Measurements from ENCODE around the gene ATP6V0A1.
"Not testable (repeated sequence)": the region's sequence is repeated elsewhere in the genome, so short reads cannot be mapped to it uniquely, and the experiment has no call there.

ATP6V0A1 gene

DNA sequence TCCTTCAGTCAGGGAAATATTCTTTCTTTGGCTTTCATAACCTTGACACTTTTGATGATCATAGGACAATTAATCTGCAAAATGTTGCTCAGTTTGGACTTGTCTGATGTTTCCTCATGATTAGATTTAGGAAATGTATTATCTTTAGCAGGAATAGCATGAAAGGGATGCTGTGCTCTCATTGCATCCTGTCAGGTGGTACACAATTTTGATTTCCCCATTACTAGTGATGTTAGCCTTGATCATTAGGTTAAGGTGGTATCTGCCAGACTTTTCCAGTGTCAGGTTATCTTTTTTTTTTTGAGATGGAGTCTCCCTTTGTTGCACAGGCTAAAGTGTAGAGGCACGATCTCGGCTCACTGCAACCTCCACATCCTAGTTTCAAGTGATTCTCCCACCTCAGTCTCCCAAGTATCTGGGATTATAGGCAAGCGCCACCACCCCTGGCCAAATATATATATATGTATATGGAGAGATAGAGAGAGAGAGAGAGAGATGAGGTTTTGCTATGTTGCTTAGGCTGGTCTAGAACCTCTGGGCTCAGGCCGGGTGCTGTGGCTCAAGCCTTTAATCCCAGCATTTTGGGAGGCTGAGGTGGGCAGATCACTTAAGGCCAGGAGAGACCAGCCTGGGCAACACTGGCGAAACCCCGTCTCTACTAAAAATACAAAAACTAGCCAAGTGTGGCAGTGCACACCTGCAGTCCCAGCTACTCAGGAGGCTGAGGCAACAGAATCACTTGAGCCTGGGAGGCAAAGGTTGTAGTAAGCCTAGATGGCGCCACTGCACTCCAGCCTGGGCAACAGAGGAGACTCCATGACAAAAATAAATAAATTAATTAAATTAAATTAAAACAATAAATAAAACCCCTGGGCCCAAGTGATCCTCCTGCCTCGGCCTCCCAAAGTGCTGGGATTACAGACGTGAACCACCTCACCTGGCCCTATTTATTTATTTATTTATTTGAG lies 19.8 kb upstream of the ATP6V0A1 start:
- peak; percentile 26 for DNase-seq

DNA sequence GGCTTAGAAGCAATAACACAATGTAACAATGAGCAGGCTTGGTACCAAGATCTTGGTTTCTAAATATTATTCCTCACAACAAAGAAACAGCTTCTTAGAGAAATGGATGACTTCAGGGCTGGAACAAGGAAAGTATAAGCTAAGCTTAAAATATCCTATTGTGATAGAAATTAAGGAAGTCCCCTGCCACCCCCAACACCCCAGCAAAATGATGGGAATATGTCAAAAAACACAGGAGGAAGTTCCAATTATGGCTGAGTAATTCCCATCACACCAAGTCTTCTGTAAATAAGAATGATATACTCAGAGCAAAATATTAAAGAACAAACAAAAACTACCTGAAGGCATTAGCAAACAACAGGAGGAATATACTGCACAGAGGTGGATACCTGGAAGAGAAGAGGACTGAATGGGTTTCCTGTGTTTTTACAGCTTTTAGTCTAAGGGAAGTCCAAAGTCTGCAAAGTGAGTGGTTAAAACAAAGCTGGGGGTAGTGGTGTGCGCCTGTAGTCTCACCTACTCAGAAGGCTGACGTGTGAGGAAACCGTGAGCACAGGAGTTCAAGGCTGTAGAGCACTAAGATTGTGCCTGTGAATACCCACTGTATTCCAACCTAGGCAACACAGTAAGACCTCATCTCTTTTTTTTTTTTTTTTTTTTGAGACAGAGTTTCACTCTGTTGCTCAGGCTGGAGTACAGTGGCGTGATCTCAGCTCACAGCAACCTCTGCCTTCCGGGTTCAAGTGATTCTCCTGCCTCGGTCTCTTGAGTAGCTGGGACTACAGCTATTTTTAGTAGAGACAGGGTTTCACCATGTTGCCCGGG lies 17.1 kb upstream of the ATP6V0A1 start:
- DNase-seq, result no peak

DNA sequence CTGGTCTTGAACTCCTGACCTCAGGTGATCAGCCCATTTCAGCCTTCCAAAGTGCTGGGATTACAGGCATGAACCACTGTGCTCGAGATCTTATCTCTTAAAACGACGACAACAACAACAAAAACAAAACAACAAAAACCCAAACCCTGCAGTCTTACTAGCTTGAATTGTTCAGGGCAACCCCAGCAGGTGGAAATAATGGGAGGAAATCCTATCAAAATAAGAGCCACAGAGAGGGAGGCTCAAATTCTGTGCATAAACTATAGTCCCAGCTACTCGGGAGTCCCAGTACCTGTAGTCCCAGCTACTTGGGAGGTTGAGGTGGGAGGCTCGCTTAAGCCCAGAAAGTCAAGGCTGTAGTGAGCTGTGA lies 16.5 kb upstream of the ATP6V0A1 start:
- DNase-seq, result no peak

DNA sequence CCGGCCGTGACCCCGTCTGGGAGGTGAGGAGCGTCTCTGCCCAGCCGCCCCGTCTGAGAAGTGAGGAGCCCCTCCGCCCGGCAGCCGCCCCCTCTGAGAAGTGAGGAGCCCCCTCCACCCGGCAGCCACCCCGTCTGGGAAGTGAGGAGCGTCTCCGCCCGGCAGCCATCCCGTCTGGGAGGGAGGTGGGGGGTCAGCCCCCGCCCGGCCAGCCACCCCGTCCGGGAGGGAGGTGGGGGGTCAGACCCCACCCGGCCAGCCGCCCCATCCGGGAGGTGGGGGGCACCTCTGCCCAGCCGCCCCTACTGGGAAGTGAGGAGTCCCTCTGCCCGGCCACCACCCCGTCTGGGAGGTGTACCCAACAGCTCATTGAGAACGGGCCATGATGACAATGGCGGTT lies 9.5 kb upstream of the ATP6V0A1 start:
- not testable (repeated sequence) for DNase-seq

DNA sequence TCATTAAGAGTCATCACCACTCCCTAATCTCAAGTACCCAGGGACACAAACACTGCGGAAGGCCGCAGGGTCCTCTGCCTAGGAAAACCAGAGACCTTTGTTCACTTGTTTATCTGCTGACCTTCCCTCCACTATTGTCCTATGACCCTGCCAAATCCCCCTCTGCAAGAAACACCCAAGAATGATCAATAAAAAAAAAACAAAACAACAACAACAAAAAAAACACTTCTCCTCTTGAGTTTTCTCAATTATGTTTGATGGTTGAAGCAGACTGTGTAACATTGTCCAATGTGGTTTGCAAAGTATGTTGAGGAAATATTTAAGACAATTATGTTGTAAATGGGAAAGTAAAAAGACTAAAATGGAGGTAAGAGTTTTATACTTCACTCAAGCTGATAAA lies 8.8 kb upstream of the ATP6V0A1 start:
- not testable (repeated sequence) for DNase-seq

DNA sequence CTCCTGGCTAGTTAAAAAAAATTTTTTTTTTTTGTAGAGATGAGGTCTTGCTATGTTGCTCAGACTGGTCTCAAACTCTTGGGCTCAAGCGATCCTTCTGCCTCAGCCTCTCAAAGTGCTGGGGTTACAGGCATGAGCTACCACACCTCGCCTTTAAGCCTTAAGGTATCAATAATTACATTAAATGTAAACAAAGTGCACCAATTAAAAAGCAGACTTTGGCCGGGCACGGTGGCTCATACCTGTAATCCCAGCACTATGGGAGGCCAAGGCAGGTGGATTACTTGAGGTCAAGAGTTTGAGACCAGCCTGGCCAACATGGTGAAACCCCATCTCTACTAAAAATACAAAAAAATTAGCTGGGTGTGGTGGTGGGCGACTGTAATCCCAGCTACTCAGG lies 7.4 kb upstream of the ATP6V0A1 start:
- not testable (repeated sequence) for DNase-seq

DNA sequence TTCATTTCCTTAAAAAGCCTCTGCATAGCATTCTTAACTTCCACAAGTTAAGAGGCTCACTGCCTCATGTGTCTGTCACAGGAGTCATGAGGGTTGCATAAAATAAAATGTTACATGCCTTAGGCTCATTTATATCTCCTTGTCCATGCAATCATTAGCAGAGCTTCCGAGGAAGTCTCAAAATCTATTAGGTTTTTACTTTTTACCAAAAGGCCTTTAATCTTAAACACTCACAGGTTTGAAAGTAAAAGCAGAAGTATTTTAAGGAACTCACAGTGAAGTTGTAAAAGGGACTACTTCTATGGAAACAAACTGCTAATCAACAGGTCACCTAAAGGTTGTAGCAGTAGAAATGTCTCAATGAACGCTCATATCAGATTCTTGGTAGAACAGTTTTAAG lies 5.2 kb upstream of the ATP6V0A1 start:
- no peak for DNase-seq

DNA sequence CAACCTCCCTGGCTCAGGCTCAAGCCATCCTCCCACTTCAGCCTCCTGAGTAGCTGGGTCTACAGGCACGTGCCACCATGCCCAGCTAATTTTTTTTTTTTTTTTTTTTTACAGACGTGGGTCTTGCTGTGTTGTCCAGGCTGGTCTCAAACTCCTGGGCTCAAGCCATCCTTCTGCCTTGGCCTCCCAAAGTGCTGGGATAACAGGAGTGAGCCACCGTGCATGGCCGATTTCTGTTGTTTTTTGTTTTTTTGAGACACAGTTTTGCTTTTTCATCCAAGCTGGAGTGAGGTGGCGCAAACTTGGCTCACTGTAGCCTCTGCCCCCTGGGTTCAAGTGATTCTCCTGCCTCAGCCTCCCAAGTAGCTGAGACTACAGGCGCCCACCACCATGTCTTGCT lies 3.7 kb upstream of the ATP6V0A1 start:
- DNase-seq, result not testable (repeated sequence)

DNA sequence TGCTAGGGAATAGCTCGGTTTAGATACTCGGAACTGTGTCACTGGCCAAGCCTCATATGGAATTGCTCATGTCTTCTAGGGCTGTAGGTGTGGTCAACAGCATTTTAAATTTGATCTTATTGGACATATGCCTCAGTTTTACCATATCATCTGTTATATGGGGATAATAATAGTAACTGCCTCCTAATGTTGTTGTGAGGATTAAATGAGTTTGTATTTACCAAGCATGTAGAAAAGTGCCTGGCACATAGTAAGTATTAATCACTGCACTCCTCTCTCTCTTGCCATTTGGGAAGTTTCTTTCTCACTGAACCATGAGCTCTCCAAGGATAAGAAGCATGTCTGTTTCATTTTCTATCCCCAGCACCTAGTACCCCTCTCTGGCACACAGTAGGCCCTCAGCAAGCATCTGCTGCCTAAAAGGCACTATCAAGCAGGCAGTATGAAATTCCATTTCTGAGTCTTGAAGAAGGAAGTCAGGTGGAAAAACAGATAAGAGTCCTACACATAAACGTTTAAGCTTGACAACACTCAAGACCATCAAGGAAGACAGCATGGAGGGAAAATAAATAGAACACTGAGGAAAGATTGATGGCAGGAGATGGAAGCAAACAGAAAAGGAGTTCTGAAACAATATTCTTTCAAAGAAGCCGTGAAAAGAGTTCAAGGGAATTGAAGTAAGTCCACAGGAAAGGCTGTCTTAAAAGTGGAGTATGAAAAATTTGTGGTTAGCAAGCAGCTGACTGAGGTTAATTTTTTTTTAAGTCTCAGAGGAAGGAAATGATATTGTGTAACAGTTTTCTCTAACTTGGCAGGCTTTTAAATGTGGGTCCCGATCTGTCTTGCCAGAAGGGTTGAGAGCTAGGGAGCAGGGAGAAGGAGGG lies 2.2 kb upstream of the ATP6V0A1 start:
- DNase-seq, result no peak

DNA sequence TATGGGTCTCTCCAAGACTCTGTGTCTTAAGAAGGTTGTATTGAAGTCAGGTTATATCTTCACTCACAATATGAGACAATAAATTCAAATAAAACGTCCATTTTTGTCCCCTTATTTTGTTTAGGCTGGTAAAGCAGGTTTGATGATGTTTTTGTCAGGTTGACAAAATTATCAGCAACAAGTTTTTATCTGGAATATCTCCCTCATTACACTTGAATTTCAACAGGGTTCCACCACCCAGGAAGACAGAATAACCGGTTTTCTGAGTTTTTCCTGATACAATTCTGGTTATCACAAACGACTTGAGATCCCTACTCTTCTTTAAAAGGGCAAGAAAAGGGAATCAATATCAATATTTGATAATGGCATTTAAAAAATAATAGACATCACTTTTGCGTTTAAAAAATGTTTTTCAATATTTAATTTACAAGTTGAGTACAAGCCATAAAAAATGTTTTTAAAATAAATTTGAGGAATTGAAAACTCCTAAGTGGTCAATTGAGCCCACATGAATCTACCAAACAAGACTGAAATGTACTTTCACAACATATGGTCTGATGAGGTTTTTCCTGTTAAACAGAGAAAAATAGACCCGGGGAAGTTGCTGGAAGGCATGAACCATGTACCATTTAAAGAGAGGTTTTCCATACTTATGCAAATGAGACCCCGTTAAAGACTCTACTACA lies 1.4 kb upstream of the ATP6V0A1 start:
- no peak for DNase-seq

DNA sequence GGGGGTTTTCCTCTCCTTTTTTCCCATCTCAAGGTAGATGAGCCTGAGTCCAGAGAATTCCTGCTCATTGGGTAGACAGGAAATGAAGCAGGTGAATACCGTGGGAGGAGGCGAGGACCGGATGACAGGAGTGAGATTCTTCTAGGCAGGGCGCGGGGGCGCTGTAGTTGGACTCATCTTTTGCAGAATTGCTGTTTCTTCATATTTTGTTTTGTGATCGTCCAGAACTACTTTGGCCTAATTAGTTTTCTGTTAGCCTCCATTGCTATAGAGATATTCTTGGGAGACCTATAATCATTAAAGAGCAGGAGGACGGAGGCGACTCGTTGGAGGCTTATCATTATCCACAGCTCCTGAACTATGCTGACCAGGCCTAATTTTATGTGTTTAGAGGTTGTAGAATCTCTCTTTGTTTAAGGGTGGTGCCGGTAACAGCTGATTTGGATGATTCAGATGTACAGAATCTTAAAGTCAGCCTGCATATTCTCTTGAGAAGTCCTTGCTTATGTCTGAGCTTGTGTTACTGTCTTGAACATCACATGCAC lies 650 bp downstream of the ATP6V0A1 start:
- DNase-seq, result no peak

DNA sequence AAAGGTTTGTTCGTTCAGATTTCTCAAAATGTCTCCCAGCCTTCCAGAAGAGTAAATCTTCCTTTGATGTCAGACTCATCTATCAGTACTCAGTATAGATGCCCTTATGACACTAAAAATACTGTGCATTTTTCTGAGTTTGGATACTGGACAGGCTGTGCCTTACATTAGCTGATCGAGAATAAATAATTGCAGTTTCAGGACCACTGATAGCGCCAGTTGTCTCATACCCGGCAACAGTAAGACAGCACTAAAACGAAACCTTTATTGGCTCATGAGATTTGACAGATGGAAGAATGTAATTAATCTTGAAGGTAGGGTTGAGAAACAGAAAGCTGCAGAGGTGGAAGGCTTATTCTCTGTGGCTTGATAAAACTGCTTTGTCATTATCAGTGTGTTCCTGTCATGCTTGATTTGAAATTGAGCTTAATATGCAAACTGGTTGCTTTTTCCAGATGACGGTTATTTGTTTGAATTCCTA lies 1.2 kb downstream of the ATP6V0A1 start:
- DNase-seq, result no peak

DNA sequence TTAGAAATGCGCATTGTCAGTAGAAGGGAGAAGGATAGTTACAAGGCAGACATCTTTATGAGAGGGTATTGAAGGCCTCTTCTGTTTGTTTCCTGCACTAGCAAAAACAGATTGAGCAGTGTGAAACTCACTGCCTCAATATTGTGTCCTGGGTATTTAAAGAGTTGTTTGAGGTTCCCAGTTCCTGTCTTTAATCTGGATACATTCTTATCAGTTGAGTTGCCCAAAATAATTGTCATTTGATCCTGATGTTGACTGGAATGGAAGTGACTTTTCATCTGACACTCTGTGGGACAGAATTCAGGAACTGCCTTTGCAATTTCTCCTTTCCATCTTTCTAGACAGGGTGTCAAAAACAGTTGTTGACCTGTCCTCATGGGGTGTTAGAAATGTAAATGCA lies 1.7 kb downstream of the ATP6V0A1 start:
- DNase-seq, result no peak

DNA sequence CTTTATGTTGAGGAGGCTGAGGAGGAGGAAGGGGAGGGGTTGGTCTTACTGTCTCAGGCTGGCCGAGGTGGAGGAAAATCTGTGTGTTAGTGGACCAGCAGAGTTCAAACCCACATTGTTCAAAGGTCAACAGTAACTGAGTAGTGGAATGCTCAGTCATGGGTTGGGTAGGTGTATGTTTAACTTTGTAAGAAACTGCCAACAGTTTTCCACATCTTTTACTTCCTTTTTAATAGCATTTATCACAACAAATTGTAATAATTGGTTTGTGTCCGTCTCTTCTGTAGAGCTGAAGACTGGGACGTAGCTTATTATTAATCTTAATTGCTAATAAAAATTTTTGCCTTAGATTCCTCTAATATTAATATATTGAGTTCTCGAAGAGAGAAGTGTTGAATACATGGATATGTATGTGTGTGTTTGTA lies 5.3 kb downstream of the ATP6V0A1 start:
- no peak for DNase-seq

DNA sequence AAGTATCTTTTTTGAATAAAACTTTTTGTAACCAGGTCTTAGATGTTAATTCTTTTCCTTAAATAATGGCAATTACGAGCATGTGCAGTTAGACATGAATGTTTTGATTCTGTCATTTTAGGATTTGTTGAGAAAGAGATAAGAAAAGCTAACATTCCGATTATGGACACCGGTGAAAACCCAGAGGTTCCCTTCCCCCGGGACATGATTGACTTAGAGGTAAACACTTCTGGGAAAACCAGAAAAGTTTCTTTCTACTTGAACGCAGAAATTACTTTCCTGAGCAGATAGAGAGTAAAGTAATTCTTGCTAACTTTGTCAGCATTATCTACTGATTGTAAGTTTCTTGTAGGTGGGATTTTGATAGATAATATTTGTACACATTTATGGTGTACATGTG lies 9.2 kb downstream of the ATP6V0A1 start:
- DNase-seq, result no peak

DNA sequence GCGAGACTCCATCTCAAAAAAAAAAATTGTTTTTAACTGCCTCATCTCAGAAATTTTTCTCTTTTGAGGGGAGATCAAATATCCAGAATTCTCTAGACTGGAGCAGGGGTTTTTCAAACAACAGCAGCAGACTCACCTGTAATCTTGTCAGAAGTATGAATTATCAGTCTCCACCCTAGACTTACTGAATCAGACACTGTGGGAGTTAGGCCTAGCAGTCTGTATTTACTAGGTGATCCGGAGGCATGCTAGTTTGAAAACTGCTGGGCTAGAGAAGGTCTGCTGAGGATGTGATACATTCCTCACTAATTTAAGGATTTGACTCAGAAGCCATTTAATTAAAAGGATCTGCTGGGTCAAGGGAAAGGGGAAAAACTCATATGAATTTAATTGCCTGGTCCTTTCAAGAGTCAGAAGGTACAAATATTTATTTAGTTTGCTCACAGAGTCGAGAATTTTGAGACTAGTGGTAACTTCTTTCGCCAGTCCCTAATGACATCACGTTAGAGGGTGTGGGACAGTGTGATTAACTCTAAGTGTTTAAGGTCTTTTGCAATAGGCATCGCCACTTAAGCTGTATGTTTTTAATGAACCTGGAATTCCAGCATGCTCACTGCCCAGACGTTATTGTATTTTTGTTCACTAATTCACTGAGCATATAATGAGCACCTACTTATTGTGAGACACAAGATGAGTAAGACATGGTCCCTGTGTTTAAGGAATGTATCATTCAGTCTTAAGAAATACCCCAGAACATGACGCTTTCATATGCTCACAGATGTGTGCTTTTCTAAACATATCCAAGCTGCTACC lies 14.2 kb downstream of the ATP6V0A1 start:
- no peak for DNase-seq

DNA sequence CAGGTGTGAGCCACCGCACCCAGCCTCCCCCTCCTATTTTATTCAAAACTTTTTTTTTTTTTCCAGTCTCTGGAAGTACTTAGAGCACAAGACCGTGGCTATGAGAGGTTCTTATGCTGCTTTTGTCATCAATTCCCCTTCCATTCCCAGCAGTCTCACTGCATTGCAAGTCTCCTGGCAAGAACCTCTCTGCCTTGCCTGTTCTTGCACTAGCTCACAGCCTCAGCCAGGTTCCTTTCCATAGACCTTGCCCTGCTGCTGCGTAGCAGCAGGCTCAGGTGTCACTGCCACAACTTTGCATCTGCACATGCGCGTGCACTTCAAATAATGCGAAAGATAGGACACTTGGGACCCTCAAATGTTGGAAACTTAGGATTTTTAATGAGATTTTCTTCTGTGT lies 15.6 kb downstream of the ATP6V0A1 start:
- no peak for DNase-seq

DNA sequence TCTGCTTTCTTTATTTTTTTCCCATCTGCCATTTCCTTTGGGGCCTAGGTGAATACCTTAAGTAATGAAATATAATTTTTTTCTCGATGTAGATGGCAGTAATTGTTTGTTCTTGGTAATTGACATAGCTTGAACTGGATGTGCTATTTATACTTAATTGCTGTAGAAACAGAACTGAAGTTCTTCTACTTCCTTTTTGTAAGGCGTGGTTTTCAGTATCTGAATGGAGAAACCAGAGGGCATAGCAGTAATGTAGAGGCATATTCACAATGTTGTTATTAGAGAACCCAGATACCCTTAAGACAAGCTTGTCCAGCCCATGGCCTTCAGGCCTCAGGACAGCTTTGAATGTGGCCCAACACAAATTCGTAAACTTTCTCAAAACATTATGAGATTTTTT lies 16.4 kb downstream of the ATP6V0A1 start:
- no peak for DNase-seq

DNA sequence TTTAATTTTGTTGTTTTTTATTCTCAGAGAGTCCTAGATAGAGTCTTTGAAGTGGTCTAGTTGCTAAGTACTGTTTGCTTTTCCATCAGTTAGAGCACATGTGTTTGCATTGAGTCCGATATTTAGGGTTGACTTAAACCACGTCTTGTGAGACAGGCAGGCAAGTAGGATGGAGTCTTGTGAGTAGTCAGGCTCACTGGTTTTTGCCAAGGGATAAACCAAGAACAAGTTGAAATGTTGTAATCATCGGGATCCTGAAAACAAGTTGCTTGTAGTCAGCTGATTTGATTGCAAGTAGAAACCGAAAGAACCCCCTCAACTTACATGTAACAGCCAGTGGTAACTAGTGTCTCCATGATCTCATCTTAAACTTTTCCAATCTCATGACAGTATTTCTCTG lies 17.2 kb downstream of the ATP6V0A1 start:
- DNase-seq, result no peak

DNA sequence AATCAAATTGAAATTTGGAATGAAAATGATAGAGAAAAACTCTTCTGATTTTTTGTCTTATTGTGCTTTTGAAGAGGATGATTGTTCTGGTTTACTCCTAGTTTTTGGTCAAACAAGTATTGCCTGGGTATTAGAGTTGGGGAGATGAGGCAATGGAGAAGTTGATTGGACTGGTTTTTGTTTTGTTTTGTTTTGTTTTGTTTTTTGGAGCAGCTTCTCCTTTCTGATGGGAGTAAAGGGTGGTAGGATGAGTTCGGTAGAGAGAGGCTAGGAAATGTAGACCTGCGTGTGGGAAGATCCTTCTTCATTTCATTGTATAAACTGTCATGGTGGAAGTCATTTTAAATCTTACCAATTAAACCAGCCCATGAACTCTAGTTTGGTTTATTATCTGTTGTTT lies 17.7 kb downstream of the ATP6V0A1 start:
- DNase-seq, result no peak

DNA sequence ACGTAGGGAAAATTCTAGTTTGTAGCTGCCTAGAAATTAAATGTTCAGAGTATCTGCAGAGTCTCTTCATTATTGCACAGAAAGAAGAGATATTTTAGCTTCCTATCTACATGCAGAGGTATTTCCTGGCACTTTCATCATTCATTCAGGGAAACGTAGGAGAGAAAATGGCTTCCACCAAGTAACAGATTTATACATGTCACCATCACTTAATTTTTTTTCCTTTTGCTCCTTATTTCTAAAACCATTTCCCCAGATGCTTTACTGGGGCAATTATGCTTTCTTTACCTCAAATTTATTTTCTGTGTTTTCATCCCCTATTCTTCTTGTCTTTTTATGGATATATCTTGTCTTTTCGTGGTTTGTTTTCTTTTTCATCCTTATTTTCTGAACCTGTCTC lies 18.5 kb downstream of the ATP6V0A1 start:
- no peak for DNase-seq
